Measurements from ENCODE around the gene SLC39A12.

Gene SLC39A12

GRCh38 chr10:17910125-17910789 is 41.5 kb upstream of the SLC39A12 start:
- TF ChIP-seq REST (IDR thresholded peaks at IDR 0.05; ENCODE audit: insufficient read depth in 1 of 2, low read depth in 2 of 2, low read length in 2 of 2), result no peak

- TF ChIP-seq REST (IDR thresholded peaks at IDR 0.05; ENCODE audit: insufficient read depth in 1 of 2, low read depth in 2 of 2, low read length in 2 of 2), result no peak
Measured at GRCh38 chr10:17912754-17913153, 39.0 kb upstream of the SLC39A12 start.

DNA sequence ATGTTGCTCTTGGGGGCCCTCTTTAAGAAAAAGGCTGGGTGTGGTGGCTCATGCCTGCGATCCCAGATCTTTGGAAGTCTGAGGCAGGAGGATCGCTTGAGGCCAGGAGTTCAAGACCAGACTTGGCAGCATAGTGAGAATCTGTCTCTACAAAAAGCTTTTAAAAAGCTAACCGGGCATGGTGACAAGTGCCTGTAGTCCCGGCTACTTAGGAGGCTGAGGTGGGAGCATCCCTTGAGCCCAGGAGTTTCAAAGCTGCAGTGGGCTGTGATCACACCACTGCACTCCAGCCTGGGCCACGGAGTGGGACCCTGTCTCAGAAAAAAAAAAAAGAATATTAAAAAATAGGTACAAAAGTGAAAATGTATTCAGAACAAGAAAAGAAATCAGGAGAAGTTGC is 38.1 kb upstream of the SLC39A12 start:
- no peak for TF ChIP-seq POLR2AphosphoS5 (IDR thresholded peaks at IDR 0.05; ENCODE audit: low read depth, low read length)
- no peak for TF ChIP-seq TAF1 (IDR thresholded peaks at IDR 0.05; ENCODE audit: borderline replicate concordance, insufficient read depth, low read length)
- no peak for TF ChIP-seq FOXP2 (optimal IDR thresholded peaks at IDR 0.05; ENCODE audit: borderline replicate concordance, extremely low read depth, extremely low read length, insufficient read depth)
- TF ChIP-seq SIN3A (IDR thresholded peaks at IDR 0.05; ENCODE audit: borderline replicate concordance, insufficient read depth, low read length), result no peak
- no peak for TF ChIP-seq REST (IDR thresholded peaks at IDR 0.05; ENCODE audit: insufficient read depth in 1 of 2, low read depth in 2 of 2, low read length in 2 of 2)

GRCh38 chr10:17914169-17915045 is 37.3 kb upstream of the SLC39A12 start:
- TF ChIP-seq POLR2AphosphoS5 (IDR thresholded peaks at IDR 0.05; ENCODE audit: low read depth, low read length), result no peak
- no peak for TF ChIP-seq FOXP2 (optimal IDR thresholded peaks at IDR 0.05; ENCODE audit: borderline replicate concordance, extremely low read depth, extremely low read length, insufficient read depth)
- no peak for TF ChIP-seq TAF1 (IDR thresholded peaks at IDR 0.05; ENCODE audit: borderline replicate concordance, insufficient read depth, low read length)
- TF ChIP-seq SIN3A (IDR thresholded peaks at IDR 0.05; ENCODE audit: borderline replicate concordance, insufficient read depth, low read length), result no peak
- TF ChIP-seq REST (IDR thresholded peaks at IDR 0.05; ENCODE audit: insufficient read depth in 1 of 2, low read depth in 2 of 2, low read length in 2 of 2), result no peak

- TF ChIP-seq SIN3A (IDR thresholded peaks at IDR 0.05; ENCODE audit: borderline replicate concordance, insufficient read depth, low read length) (no peak), REST (IDR thresholded peaks at IDR 0.05; ENCODE audit: insufficient read depth in 1 of 2, low read depth in 2 of 2, low read length in 2 of 2) (no peak), POLR2AphosphoS5 (IDR thresholded peaks at IDR 0.05; ENCODE audit: low read depth, low read length) (no peak), TAF1 (IDR thresholded peaks at IDR 0.05; ENCODE audit: borderline replicate concordance, insufficient read depth, low read length) (no peak), FOXP2 (optimal IDR thresholded peaks at IDR 0.05; ENCODE audit: borderline replicate concordance, extremely low read depth, extremely low read length, insufficient read depth) (no peak)
Measured at GRCh38 chr10:17915181-17915580, 36.5 kb upstream of the SLC39A12 start.
